ENCODE data around the gene SCYL1. TPM values are rescaled to one million over a fixed set of nuclear protein-coding genes. Genes with fewer than 3 reads are reported as not detected.
"Not testable (repeated sequence)": the region's sequence is repeated elsewhere in the genome, so short reads cannot be mapped to it uniquely, and the experiment has no call there.

SCYL1 gene
- total RNA-seq, 1 donor from 2014 or later = 95.8 TPM

GRCh38 chr11:65505466-65506289 is 19.2 kb upstream of the SCYL1 start:
- peaks cover 42% of the 10 kb centered on the region for H3K4me1 Mint-ChIP-seq (ENCODE audit: low read depth)
- no peak for DNase-seq (ENCODE audit: low spot score)
- no peaks in the 10 kb centered on the region for H3K36me3 Mint-ChIP-seq (ENCODE audit: low read depth)
- intact Hi-C loops (cut with micrococcal nuclease) = no loop called here
- no peaks in the 10 kb centered on the region for H3K27me3 Mint-ChIP-seq (ENCODE audit: low read depth)
- H3K27ac Mint-ChIP-seq = peak overlapping the region; percentile 59
- no peak overlapping the region for H3K4me3 Mint-ChIP-seq (ENCODE audit: low read depth)
- no peaks in the 10 kb centered on the region for H3K9me3 Mint-ChIP-seq

- H3K9me3 Mint-ChIP-seq = no peaks in the 10 kb centered on the region
- H3K36me3 Mint-ChIP-seq (ENCODE audit: low read depth) = no peaks in the 10 kb centered on the region
- intact Hi-C loops (cut with micrococcal nuclease) = no loop called here
- H3K4me1 Mint-ChIP-seq (ENCODE audit: low read depth) = peaks cover 43% of the 10 kb centered on the region
- no peaks in the 10 kb centered on the region for H3K27me3 Mint-ChIP-seq (ENCODE audit: low read depth)
- DNase-seq (ENCODE audit: low spot score) = no peak
- H3K27ac Mint-ChIP-seq = peak overlapping the region; percentile 59
- H3K4me3 Mint-ChIP-seq (ENCODE audit: low read depth) = no peak overlapping the region
These were observed 18.6 kb upstream of the SCYL1 start for GRCh38 chr11:65506290-65506771.

GRCh38 chr11:65506772-65507505 is 17.9 kb upstream of the SCYL1 start:
- peaks cover 43% of the 10 kb centered on the region for H3K4me1 Mint-ChIP-seq (ENCODE audit: low read depth)

GRCh38 chr11:65512311-65512710 is 12.6 kb upstream of the SCYL1 start:
- H3K27ac Mint-ChIP-seq; H3K9me3 Mint-ChIP-seq; H3K4me3 Mint-ChIP-seq (ENCODE audit: low read depth); DNase-seq (ENCODE audit: low spot score); intact Hi-C loops (cut with micrococcal nuclease); H3K27me3 Mint-ChIP-seq (ENCODE audit: low read depth); H3K36me3 Mint-ChIP-seq (ENCODE audit: low read depth): not testable (repeated sequence)
- H3K4me1 Mint-ChIP-seq (ENCODE audit: low read depth) = peaks cover 15% of the 10 kb centered on the region

More at GRCh38 chr11:65506772-65507505, 17.9 kb upstream of the SCYL1 start:
- Mint-ChIP-seq H3K27me3 (ENCODE audit: low read depth) (no peaks in the 10 kb centered on the region), H3K27ac (peak overlapping the region; percentile 59), H3K9me3 (no peaks in the 10 kb centered on the region), H3K36me3 (ENCODE audit: low read depth) (no peaks in the 10 kb centered on the region), H3K4me3 (ENCODE audit: low read depth) (peak overlapping the region; percentile 49)
- intact Hi-C loops (cut with micrococcal nuclease) = no loop called here
- no peak for DNase-seq (ENCODE audit: low spot score)

- Mint-ChIP-seq H3K9me3 (no peaks in the 10 kb centered on the region), H3K27ac (peak overlapping the region; percentile 31), H3K4me3 (ENCODE audit: low read depth) (no peak overlapping the region), H3K27me3 (ENCODE audit: low read depth) (no peaks in the 10 kb centered on the region), H3K36me3 (ENCODE audit: low read depth) (no peaks in the 10 kb centered on the region), H3K4me1 (ENCODE audit: low read depth) (peaks cover 3% of the 10 kb centered on the region)
- intact Hi-C loops (cut with micrococcal nuclease) = no loop called here
- DNase-seq (ENCODE audit: low spot score) = no peak
These were observed 8.5 kb upstream of the SCYL1 start for GRCh38 chr11:65516135-65516968.

- DNase-seq (ENCODE audit: low spot score); H3K27me3 Mint-ChIP-seq (ENCODE audit: low read depth); H3K36me3 Mint-ChIP-seq (ENCODE audit: low read depth); H3K4me3 Mint-ChIP-seq (ENCODE audit: low read depth); H3K9me3 Mint-ChIP-seq; H3K27ac Mint-ChIP-seq; intact Hi-C loops (cut with micrococcal nuclease): not testable (repeated sequence)
- peaks cover 27% of the 10 kb centered on the region for H3K4me1 Mint-ChIP-seq (ENCODE audit: low read depth)
These were observed 5.8 kb upstream of the SCYL1 start for GRCh38 chr11:65518941-65519549.

GRCh38 chr11:65521777-65522521 is 2.9 kb upstream of the SCYL1 start:
- peak overlapping the region; percentile 6 for H3K4me3 Mint-ChIP-seq (ENCODE audit: low read depth)
- DNase-seq (ENCODE audit: low spot score); H3K36me3 Mint-ChIP-seq (ENCODE audit: low read depth); H3K27ac Mint-ChIP-seq; H3K27me3 Mint-ChIP-seq (ENCODE audit: low read depth); intact Hi-C loops (cut with micrococcal nuclease); H3K9me3 Mint-ChIP-seq: not testable (repeated sequence)
- peaks cover 33% of the 10 kb centered on the region for H3K4me1 Mint-ChIP-seq (ENCODE audit: low read depth)

GRCh38 chr11:65522718-65523630 is 1.9 kb upstream of the SCYL1 start:
- DNase-seq (ENCODE audit: low spot score); H3K9me3 Mint-ChIP-seq; H3K27me3 Mint-ChIP-seq (ENCODE audit: low read depth); intact Hi-C loops (cut with micrococcal nuclease): not testable (repeated sequence)
- Mint-ChIP-seq H3K27ac (peak overlapping the region; percentile 85), H3K4me1 (ENCODE audit: low read depth) (peaks cover 35% of the 10 kb centered on the region), H3K4me3 (ENCODE audit: low read depth) (peak overlapping the region; percentile 60), H3K36me3 (ENCODE audit: low read depth) (peaks cover 15% of the 10 kb centered on the region)

GRCh38 chr11:65523631-65523968 is 1.3 kb upstream of the SCYL1 start:
- H3K27me3 Mint-ChIP-seq (ENCODE audit: low read depth); DNase-seq (ENCODE audit: low spot score); H3K9me3 Mint-ChIP-seq; intact Hi-C loops (cut with micrococcal nuclease): not testable (repeated sequence)
- peaks cover 35% of the 10 kb centered on the region for H3K4me1 Mint-ChIP-seq (ENCODE audit: low read depth)
- peaks cover 15% of the 10 kb centered on the region for H3K36me3 Mint-ChIP-seq (ENCODE audit: low read depth)
- peak overlapping the region; percentile 60 for H3K4me3 Mint-ChIP-seq (ENCODE audit: low read depth)
- peak overlapping the region; percentile 85 for H3K27ac Mint-ChIP-seq

- Mint-ChIP-seq H3K36me3 (ENCODE audit: low read depth) (peaks cover 19% of the 10 kb centered on the region), H3K27ac (peak overlapping the region; percentile 86), H3K4me1 (ENCODE audit: low read depth) (peaks cover 35% of the 10 kb centered on the region), H3K27me3 (ENCODE audit: low read depth) (no peaks in the 10 kb centered on the region), H3K9me3 (no peaks in the 10 kb centered on the region), H3K4me3 (ENCODE audit: low read depth) (peak overlapping the region; percentile 77)
- intact Hi-C loops (cut with micrococcal nuclease) = loop anchor here (2.0 kb wide), 1 partner anchor 17 kb away; no protein-coding TSS in a partner anchor
- DNase-seq (ENCODE audit: low spot score) = no peak
These were observed 706 bp upstream of the SCYL1 start for GRCh38 chr11:65524014-65524740.
